Astrocyte (in vitro differentiated cells and primary cell): ENCODE data around the gene AFF2. TPM values are rescaled to one million over a fixed set of nuclear protein-coding genes. Genes with fewer than 3 reads are reported as not detected.
A peak's percentile ranks its signal among the peaks of the same experiment; 100 is the strongest.

Experiments
- DNase-seq: peaks from one replicate; pipeline ENCODE4 v3.0.0-alpha.2; 2010; ENCODE audit warnings: low read depth
- FAIRE-seq: peaks from 2 replicates; lab custom pipeline; 2011; peaks lifted over from hg19 to GRCh38; lab: Jason Lieb, UNC
- H2AFZ ChIP-seq: 2 replicates; pipeline ENCODE4 v1.6.0; 2012; ENCODE audit warnings: low read depth, low read length, inconsistent platforms
- H3K27ac ChIP-seq: 2 replicates; pipeline ENCODE4 v1.5.1; 2011; ENCODE audit warnings: low read depth, low read length, inconsistent platforms
- H3K27me3 ChIP-seq: 2 replicates; pipeline ENCODE4 v1.6.0; 2011; ENCODE audit warnings: low read length, inconsistent platforms; ENCODE audit not compliant: insufficient read depth
- H3K36me3 ChIP-seq: 2 replicates; pipeline ENCODE4 v1.5.1; 2011; ENCODE audit warnings: low read length, inconsistent platforms; ENCODE audit not compliant: insufficient read depth
- H3K4me1 ChIP-seq: 2 replicates; pipeline ENCODE4 v1.5.1; 2011; ENCODE audit warnings: low read length, inconsistent platforms; ENCODE audit not compliant: insufficient read depth
- H3K4me2 ChIP-seq: 2 replicates; pipeline ENCODE4 v1.6.0; 2012; ENCODE audit warnings: low read length, inconsistent platforms
- H3K4me3 ChIP-seq: 2 replicates; pipeline ENCODE4 v1.5.1; 2011; ENCODE audit warnings: low read depth, mild to moderate bottlenecking, low read length, inconsistent platforms; ENCODE audit not compliant: insufficient read depth
- H3K79me2 ChIP-seq: 2 replicates; pipeline ENCODE4 v1.6.0; 2012; ENCODE audit warnings: mild to moderate bottlenecking, low read length, inconsistent platforms; ENCODE audit not compliant: insufficient read depth
- H3K9ac ChIP-seq: 2 replicates; pipeline ENCODE4 v1.6.0; 2012; ENCODE audit warnings: mild to moderate bottlenecking, low read length, inconsistent platforms
- H3K9me3 ChIP-seq: 2 replicates; pipeline ENCODE4 v1.5.1; 2012; ENCODE audit warnings: low read depth, mild to moderate bottlenecking, low read length, inconsistent platforms; ENCODE audit not compliant: insufficient read depth
- H4K20me1 ChIP-seq: 2 replicates; pipeline ENCODE4 v1.6.0; 2012; ENCODE audit warnings: low read length, inconsistent platforms; ENCODE audit not compliant: insufficient read depth
- H3K27ac Mint-ChIP-seq: one replicate; pipeline ENCODE4 v1.8.0; 2021; ENCODE audit warnings: mild to moderate bottlenecking, mixed read lengths; ENCODE audit not compliant: unreplicated experiment
- H3K27me3 Mint-ChIP-seq: one replicate; pipeline ENCODE4 v1.8.0; 2021; ENCODE audit warnings: low read depth, mixed read lengths; ENCODE audit not compliant: unreplicated experiment
- H3K36me3 Mint-ChIP-seq: one replicate; pipeline ENCODE4 v1.8.0; 2021; ENCODE audit warnings: low read depth, mixed read lengths; ENCODE audit not compliant: unreplicated experiment
- H3K4me1 Mint-ChIP-seq: one replicate; pipeline ENCODE4 v1.8.0; 2021; ENCODE audit warnings: low read depth, mixed read lengths; ENCODE audit not compliant: unreplicated experiment
- H3K4me3 Mint-ChIP-seq: one replicate; pipeline ENCODE4 v1.8.0; 2021; ENCODE audit warnings: mild to moderate bottlenecking, moderate library complexity, mixed read lengths; ENCODE audit not compliant: unreplicated experiment
- H3K9me3 Mint-ChIP-seq: one replicate; pipeline ENCODE4 v1.8.0; 2021; ENCODE audit warnings: mild to moderate bottlenecking, mixed read lengths; ENCODE audit not compliant: unreplicated experiment
- EZH2 ChIP-seq: IDR thresholded peaks from 2 replicates; pipeline ENCODE4 v1.6.1; 2012; ENCODE audit warnings: mild to moderate bottlenecking, low read length, inconsistent platforms; ENCODE audit not compliant: insufficient read depth
- total RNA-seq: library from RNA; stranded (reverse); gene quantifications from 2 replicates; pipeline ENCODE4 v1.2.1, GENCODE V29; 2021
- TF ChIP-seq, protein P1 (sequence below): IDR thresholded peaks from 2 replicates; pipeline ENCODE4 v1.5.1; 2011; ENCODE audit warnings: low read depth, mild to moderate bottlenecking, inconsistent platforms, low read length, moderate library complexity; ENCODE audit not compliant: insufficient read depth

Gene AFF2
- total RNA-seq, 1 donor from 2014 or later: 8.3 TPM

- no peaks in the 10 kb centered on the region for H3K36me3 Mint-ChIP-seq
- no peak overlapping the region for H3K4me3 Mint-ChIP-seq
- Histone ChIP-seq H2AFZ (no peak overlapping the region), H3K27me3 (no peaks in the 10 kb centered on the region), H3K79me2 (no peaks in the 10 kb centered on the region), H3K4me2 (no peak overlapping the region), H3K4me1 (no peaks in the 10 kb centered on the region), H3K4me3 (no peak overlapping the region), H3K36me3 (no peaks in the 10 kb centered on the region), H4K20me1 (no peaks in the 10 kb centered on the region), H3K9me3 (no peaks in the 10 kb centered on the region), H3K9ac (no peak overlapping the region), H3K27ac (no peak overlapping the region)
- H3K27me3 Mint-ChIP-seq: no peaks in the 10 kb centered on the region
- TF ChIP-seq, protein P1, sequence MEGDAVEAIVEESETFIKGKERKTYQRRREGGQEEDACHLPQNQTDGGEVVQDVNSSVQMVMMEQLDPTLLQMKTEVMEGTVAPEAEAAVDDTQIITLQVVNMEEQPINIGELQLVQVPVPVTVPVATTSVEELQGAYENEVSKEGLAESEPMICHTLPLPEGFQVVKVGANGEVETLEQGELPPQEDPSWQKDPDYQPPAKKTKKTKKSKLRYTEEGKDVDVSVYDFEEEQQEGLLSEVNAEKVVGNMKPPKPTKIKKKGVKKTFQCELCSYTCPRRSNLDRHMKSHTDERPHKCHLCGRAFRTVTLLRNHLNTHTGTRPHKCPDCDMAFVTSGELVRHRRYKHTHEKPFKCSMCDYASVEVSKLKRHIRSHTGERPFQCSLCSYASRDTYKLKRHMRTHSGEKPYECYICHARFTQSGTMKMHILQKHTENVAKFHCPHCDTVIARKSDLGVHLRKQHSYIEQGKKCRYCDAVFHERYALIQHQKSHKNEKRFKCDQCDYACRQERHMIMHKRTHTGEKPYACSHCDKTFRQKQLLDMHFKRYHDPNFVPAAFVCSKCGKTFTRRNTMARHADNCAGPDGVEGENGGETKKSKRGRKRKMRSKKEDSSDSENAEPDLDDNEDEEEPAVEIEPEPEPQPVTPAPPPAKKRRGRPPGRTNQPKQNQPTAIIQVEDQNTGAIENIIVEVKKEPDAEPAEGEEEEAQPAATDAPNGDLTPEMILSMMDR: no peak
- no peak for TF ChIP-seq EZH2
- DNase-seq (no peak), FAIRE-seq (no peak)
- H3K27ac Mint-ChIP-seq: peak overlapping the region; percentile 41
- H3K9me3 Mint-ChIP-seq: no peaks in the 10 kb centered on the region
- H3K4me1 Mint-ChIP-seq: peaks cover 21% of the 10 kb centered on the region
Observed at GRCh38 chrX:148850631-148851030, 350.2 kb downstream of the AFF2 start.

DNA sequence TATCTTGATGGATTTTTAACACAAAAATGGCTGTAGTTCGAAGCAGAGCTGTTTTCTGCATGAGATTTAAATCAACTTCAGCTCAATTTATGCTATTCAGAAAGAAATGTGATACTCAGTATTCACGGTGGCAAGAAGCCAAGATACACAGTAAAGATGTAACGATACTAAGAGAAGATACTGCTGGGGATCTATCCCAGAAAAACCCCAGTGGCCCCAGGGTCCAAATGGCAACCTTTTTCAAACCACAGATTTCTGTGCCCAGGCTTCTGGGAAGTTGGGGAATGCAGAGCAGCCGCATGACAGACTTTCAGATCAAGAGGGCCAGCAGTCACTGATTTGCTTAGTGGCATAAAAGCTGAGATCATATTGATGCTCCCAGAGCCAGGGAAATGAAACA, 353.9 kb downstream of the AFF2 start:
- TF ChIP-seq, protein P1: no peak
- TF ChIP-seq EZH2: no peak
- DNase-seq (peak; percentile 19), FAIRE-seq (peak; percentile 92)
- peaks cover 21% of the 10 kb centered on the region for H3K4me1 Mint-ChIP-seq
- H3K9me3 ChIP-seq: no peaks in the 10 kb centered on the region
- no peaks in the 10 kb centered on the region for H3K36me3 Mint-ChIP-seq
- H3K4me1 ChIP-seq: no peaks in the 10 kb centered on the region
- no peak overlapping the region for H3K9ac ChIP-seq
- no peak overlapping the region for H3K4me3 Mint-ChIP-seq
- H3K4me2 ChIP-seq: no peak overlapping the region
- no peaks in the 10 kb centered on the region for H4K20me1 ChIP-seq
- H3K27ac ChIP-seq: no peak overlapping the region
- H3K79me2 ChIP-seq: no peaks in the 10 kb centered on the region
- H3K9me3 Mint-ChIP-seq: no peaks in the 10 kb centered on the region
- no peaks in the 10 kb centered on the region for H3K36me3 ChIP-seq
- peak overlapping the region; percentile 41 for H3K27ac Mint-ChIP-seq
- H3K27me3 ChIP-seq: no peaks in the 10 kb centered on the region
- no peak overlapping the region for H3K4me3 ChIP-seq
- H2AFZ ChIP-seq: no peak overlapping the region
- H3K27me3 Mint-ChIP-seq: no peaks in the 10 kb centered on the region

DNA sequence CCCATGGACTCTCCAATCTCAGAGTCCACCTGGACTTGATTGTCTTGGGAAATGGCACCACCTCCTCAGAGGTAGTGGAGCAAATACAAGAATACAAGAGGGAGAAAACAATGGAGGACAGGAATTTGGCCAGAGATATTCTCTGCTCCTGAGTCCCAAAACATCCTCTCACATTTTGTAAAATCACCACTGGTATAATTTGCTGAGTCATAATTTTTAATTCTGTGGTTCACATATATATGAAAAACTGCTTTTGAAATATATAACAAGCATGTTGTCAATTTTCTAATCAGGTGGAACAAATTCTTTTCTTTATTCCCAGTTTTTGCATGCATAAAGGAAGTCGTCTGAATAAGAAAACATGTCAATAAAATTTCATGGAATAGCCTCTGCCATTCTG, 356.1 kb downstream of the AFF2 start:
- H3K36me3 Mint-ChIP-seq: no peaks in the 10 kb centered on the region
- no peak overlapping the region for H2AFZ ChIP-seq
- TF ChIP-seq, protein P1: no peak
- no peak for TF ChIP-seq EZH2
- H3K4me1 Mint-ChIP-seq: peaks cover 11% of the 10 kb centered on the region
- H3K4me2 ChIP-seq: no peak overlapping the region
- H3K27ac ChIP-seq: no peak overlapping the region
- H3K9me3 ChIP-seq: no peaks in the 10 kb centered on the region
- no peaks in the 10 kb centered on the region for H3K79me2 ChIP-seq
- H3K27ac Mint-ChIP-seq: no peak overlapping the region
- H3K36me3 ChIP-seq: no peaks in the 10 kb centered on the region
- DNase-seq: no peak
- H3K4me3 Mint-ChIP-seq: no peak overlapping the region
- no peaks in the 10 kb centered on the region for H3K27me3 Mint-ChIP-seq
- no peak overlapping the region for H3K4me3 ChIP-seq
- no peaks in the 10 kb centered on the region for H3K27me3 ChIP-seq
- H3K9me3 Mint-ChIP-seq: no peaks in the 10 kb centered on the region
- no peaks in the 10 kb centered on the region for H3K4me1 ChIP-seq
- FAIRE-seq: peak; percentile 55
- no peaks in the 10 kb centered on the region for H4K20me1 ChIP-seq
- H3K9ac ChIP-seq: no peak overlapping the region
